HG03039 (cell line): ENCODE results near the gene AKT2.

Experiments used
- ATAC-seq: cut with Tn5 transposase; IDR thresholded peaks from one replicate; pipeline ENCODE4 v1.9.1; 2021; ENCODE audit warnings: mild to moderate bottlenecking, moderate library complexity; ENCODE audit not compliant: unreplicated experiment

The AKT2 gene

DNA sequence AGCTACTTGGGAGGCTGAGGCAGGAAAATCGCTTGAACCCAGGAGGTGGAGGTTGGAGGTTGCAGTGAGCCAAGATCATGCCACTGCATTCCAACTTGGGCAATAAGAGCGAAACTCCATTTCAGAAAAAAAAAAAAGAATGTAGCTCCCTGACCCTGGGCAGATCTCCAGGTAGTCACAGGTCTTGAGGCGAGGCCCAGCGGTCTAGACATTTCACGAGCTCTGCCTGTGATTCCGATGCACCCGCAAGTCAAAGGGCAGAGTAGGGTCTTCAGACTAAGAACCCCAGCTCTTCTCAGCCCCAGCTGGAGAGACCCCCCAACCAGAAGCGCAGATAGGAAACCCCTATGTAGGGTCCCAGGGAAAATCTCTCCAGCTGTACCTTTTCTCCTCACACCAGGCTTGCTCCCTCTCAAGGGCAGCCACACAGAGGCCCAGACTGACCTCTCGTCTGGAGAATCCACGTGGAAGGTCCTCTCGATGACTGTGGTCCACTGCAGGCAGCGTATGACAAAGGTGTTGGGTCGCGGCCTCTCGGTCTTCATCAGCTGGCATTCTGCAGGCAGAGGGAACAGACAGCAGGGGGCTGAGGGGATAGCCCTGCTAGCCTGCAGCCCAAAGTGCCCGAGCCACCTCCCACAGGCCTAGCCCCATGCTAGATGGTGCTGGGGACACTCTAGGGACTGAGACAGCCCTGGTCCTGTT, 30.3 kb downstream of the AKT2 start:
- no peak for ATAC-seq

DNA sequence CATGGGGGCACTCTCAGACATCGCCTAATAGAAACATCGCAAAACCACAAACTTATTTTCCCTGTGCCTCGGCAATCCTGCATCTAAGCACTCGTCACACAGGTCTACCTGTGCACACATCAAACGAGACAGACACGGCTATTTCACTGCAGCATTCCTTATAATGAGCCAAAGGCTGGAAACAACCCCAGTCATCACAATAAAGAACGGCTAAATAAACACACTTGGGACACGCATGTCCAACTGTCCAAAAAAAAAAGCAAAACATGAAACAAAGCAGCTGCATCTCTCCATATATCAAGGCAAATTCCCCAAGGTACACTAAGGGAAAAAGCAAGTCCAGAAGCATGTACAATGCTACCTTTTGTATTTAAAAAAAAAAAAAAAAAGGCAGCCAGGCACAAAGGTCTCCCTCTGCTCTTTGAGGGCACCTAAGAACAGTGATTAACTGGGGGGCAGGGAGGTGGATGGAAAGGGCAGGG, 31.5 kb downstream of the AKT2 start:
- ATAC-seq = no peak

DNA sequence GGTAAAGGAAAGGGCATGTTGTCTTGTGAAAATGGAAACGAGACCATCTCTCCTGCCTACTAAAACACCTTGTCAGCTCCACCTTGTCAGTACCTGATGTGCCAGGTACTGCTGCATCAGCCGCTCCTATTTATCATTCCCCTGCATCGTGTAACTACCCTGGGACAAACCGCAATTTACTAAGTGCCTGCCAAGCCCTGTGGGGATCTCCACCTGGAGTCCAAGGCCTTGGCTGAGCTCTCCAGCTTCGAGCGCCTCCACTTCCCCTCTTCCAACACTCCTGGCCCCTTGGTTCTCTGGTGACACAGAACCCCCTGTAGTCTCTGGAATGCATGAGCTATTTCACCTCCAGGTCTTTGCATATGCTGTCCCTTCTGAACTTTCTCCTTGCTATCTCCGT, 32.8 kb downstream of the AKT2 start:
- no peak for ATAC-seq

DNA sequence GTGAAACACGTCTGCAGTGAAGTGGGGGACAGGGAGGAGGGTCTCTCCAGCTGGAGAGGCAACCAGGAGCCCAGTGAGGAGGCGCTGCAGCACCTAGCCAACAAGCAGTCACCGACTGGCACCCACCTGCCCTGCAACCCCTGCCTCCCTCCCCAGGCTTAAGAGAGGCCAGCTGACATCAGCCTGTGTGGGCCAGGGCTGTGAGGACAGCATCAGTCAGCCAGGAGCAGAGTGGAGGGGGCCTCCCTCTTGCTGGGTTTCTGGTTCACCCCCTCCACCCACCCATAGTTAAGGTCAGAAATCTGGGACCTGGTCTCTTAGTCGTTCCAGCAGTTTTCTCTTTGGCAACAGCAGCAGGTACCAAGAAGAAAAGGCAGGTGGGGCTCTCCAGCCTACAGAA, 33.2 kb downstream of the AKT2 start:
- no peak for ATAC-seq

DNA sequence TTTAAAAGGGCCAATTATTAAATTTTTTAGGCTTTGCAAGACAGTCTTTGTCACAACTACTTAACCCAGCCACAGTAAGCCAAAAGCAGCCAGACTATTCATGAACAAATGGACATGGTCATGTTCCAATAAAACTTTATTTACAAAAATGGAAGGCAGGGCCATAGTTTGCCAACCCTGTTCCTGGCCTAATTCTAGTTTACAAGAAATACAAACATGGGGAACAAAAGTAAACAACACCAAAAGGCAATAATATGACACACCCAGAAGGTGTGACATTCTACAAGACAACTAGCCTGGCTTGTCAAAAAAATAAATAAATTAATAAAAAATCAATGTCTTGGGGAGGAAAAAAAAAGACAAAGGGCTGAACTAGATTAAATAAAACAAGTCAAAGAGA, 33.9 kb downstream of the AKT2 start:
- ATAC-seq = no peak

DNA sequence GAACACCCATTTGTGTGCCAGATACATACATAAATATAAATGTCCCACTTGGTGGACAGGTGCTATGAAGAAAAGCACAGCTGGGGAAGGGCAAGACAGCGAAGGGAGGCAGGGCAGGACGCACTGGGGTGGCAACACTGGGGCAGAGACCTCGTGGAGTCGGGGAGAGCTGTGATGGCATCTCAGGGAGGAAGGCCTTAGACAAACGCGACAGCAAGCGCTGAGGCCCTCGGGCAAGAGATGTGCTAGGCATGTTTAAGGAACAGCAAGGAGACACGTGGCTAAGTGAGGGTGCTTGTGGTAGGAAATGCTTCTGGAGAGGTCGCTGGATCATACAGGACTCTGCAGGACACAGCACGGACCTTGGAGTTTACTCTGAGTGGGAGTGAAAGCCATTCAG, 35.4 kb downstream of the AKT2 start:
- no peak for ATAC-seq

DNA sequence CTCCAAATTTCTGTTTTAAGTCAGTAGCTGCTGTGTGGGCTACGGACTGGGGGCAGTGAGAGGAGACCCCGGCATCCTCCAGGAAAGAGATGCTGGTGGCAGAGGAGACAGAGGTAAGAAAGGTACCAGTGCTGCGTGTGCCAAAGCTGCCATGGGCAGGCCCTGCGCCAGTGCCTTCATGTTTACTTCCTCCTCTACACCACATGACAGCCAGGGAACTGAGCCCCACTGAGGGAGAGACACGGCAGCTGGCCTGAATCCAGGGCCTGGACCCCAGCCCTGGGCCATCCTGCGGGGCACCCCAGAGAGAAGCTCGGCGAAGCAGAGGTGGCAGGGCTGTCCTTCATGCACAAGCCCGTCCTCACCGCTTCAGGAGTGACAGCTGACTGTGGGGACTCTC, 35.9 kb downstream of the AKT2 start:
- ATAC-seq = no peak

DNA sequence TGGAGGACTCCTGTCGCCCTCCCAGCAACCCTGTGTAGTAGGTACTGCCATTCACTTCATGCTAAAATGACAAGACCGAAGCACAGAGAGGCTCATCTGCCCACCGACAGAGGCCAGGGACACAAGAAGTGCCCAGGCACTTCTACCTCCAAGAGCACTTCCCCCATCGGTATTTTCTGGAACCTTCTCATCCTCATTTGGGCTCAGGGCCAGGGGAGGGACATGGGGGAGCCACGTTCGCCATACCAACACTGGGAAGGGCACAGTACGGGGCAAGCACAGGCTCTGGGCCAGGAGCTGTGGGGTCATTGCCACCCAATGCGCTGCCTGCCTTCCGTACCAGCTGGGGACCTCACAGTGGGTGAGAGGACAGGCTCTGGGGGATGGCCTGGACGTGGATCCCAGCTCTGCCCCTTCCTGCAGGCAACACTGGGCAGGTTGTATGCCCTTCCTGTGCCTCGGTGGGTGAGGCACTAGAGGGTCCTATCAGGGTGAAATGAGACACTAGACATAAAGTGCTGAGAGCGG, 37.3 kb downstream of the AKT2 start:
- ATAC-seq = no peak

DNA sequence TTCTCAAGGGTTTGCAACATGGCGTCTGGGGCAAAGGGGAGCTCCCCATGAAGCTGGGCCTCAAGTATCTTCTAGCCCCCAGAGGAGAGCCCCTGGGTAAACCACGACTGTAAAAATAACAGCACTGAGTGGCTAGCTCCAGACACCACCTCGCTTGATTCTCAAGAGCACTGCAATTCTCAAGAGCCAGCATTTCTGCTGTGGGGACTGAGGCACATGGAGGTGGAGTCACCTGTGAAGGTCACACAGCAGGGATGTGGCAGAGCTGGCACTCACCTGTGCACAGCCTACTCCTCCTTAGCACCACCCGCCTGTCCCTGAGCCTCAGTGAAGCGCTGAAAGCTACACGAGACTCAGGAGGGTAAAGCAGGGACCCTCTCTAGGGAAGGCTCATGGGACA, 38.0 kb downstream of the AKT2 start:
- ATAC-seq = no peak

DNA sequence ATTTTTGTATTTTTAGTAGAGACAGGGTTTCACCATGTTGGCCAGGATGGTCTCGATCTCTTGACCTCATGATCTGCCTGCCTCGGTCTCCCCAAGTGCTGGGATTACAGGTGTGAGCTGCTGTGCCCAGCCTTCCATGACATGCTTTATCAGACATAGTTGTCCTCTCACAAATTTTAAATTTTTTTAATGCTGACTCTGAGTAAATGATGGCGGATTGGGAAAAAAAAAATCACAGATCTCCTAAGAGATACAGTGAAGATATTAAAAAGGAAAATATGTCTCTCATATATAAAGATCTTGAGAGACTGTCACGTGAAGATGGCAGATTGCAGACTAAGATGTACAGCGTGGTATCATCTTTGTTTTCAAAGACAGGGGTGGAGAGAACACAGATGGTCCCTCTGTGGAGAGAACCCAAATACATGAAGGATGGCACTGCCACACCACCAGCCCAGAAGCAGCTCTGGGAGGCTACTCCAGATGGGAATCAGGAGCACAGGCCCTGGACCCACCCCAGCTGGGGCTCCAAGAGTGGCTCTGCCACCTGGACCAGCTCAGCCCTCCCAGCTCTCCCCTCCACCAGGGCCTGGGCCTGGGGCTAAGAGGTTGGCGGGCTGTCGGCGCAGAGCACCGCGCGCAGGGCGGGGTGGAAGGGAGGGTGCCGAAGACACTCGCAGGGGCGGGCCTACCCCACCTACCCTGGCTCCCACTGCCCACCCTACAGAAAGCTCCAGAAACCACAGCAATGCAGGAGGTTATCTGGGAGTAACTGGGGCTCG, 38.7 kb downstream of the AKT2 start:
- ATAC-seq = no peak

DNA sequence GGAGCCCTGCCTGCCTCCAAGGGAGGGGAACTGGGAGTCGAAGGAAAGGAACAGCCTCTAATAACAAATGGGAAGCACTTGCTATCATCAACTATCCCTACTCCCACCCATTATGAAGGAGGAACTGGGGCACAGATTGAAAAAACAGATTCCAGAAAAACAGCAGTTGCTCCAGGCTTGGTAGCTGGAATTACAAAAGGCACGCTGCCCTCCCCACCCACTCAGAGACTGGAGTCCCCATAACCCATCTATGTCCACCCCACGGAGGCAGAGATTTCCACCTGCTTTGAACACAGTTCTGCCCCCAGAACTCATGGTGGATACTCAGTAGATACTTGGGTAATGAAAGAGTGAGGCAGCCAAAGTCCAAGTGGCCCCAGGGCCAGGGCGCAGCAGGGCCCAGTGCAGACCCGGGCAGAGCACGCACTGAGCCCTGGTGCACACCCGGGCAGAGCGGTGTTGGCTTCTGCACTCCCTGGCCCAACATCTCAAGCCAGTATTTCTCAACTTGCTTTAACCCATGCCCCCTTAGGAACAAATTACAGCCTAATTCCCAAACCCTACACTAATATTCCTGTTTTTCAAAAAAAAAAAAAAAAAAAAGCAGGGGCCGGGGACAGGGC, 39.5 kb downstream of the AKT2 start:
- no peak for ATAC-seq

DNA sequence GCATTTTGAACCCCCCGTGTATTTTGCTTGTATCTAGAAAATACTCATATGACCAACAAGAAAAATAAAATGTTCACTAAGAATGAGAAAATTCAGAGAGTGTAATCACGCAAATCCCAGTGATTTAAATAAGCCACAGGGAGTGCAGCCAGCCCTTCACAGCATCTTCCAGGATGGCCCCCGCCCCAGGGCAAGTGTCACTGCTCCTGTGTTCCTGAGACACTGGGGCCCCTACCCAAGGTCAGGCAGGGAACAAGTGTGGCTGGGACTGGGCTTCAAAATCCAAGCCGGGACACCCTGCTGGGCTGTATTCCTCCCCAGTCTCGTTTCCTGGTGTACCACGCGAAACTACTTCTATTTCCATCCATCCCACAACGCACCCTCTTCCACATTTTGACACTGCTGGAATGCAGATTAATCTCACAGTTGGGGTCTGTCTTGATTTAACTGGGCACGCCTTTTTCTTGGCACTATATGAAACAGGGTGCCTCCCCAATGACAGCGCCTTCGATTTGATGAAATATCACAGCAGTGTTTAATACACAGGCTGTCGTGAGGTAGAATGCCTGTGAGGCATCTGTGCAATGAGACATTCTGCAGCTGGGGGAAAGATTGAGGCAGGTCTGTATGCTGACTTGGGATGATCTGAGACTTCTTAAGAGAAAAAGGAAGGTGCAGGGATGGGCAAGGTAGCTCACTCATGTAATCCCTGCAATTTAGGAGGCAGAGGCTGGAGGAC, 40.4 kb downstream of the AKT2 start:
- no peak for ATAC-seq

DNA sequence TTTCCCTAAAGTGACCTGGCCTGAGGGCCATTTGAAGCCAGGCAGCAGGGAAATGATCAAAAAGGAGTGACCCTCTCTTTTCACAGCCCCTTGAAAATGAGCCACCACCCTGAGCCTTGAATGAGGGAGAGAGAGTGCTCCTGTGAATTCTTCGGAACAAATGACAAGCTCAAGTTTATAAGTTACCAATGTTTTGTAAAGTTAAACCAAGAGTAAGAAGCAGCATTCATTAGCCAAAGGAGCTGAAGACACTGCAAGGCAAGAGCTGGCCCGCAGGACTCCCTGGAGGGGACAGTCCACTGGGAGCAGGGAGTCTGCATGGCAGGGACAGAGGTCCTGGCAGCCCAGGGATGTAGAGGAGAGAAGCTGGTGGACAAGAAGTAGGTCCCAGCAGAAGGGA, 42.0 kb downstream of the AKT2 start:
- no peak for ATAC-seq

DNA sequence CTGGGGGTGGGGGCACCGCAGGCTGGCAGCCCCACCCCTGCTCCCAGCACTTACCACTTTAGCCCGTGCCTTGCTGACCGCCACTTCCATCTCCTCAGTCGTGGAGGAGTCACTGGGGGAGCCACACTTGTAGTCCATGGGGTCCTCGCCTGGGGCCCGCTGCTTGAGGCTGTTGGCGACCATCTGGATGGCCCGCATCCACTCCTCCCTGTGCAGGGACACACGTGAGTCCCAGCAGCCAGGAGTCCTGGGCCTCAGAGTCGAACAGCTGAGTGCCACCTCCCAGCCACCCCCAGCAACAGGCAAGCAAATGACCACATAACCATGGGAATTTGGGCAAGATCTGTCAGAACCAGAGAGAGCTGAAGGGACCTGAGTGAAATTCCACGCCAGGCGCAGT, 42.7 kb downstream of the AKT2 start:
- no peak for ATAC-seq

DNA sequence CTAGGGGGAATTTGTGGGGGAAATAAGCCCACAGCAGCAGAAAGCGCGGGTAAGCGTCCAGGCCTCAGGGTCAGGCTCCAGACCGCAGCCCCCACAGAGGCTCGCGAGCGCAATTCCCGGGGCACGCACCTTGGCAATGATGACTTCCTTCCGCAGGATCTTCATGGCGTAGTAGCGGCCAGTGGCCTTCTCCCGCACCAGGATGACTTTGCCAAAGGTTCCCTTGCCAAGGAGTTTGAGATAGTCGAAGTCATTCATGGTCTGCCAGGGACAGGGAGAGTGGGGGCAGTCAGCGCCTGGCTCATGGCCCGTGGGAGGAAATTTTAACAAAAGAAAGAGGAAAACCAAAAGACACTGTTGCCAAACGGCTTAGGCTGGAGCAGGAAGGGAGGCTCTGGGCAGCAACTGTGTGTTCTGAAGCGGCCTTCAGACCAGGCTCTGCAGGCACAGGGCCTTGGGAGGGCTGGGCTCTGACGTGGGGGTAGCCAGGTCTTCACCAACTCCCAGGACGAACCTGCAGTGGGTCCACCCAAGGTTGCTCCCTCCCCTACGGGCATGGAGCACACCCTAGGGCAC, 43.2 kb downstream of the AKT2 start:
- no peak for ATAC-seq

DNA sequence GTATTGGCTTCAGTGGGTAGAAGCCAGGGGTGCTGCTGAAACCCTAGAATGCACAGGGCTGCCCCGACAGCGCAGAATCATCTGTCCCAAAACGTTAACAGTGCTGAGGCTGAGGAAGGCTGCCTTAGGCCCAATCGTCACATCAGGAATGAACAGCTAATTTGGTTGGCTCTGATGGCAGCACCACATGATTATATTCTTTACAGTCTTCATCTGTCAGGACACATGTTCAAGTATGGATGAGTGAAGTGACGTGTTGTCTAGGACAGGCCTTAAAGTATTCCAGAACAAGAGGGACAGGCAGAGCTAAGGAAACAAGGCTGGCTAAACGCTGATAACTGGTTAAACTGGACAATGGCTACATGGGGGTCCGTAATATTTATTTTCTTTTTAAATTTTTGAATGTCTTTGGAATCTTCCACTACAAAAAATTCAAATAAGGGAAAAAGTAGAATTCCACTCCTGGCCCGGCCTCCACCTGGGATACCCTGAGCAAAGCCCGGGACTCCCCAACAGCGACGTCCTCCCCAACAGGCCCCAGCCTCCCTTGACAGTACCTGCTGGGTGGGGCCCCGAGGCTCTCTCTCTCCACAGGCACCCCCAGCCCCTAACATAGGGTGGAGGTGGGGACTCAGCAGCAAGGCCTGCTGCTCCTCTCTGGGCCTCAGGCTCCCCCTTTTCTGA, 43.9 kb downstream of the AKT2 start:
- ATAC-seq = no peak

DNA sequence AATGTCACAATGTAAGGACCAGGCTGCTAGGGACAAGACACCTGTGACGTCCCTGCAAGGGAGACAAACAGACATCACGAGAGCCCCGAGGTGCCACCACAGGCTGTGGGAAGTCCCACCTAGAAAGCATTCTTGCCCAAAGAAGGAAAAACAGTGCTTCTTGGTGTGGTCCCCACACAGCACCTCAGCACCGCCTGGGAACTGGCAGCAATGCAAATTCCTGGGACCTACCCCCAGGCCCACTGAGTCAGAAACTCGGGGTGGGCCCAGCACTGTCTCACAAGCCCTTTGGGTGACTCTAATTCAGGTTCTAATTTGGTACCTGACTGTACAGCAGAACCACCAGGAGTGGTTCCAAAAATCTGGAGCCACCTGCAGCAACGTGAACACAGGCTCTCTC, 44.8 kb downstream of the AKT2 start:
- ATAC-seq = no peak

DNA sequence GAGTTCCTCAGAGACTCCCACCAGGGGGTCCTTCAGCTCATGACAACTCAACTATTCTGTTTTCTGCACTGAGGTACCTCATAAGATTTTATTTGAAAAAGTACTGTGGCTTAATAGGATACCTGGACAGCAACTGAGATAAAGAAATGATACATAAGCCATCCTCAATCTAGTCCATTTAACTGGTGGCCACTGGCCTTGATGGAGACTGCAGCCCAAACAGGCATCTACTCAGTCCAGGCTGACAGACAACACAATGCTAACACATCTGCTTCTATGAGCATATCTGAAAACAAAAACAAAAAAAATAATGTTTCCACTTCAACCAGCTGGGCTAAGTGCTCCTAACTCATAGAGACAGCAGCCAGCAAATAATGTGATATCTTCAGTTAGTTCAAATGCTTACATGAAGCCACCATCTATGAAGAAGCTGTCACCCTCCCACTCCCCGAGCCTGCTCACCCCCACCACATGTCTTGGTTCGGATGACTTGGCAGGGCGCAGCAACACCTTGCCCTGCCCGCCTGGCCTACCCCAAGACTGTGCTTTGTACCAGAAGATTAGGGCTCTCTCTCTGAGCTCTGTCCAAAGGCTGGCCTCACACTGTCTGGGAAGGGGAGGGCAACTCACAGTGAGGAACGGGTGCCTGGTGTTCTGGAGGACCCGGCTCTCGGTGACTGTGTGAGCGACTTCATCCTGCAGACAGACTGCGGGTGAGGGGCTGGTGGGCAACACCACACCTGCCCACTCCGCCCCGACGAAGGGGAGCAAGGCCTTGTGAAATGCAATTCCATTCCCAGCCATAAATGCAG, 45.5 kb downstream of the AKT2 start:
- no peak for ATAC-seq

DNA sequence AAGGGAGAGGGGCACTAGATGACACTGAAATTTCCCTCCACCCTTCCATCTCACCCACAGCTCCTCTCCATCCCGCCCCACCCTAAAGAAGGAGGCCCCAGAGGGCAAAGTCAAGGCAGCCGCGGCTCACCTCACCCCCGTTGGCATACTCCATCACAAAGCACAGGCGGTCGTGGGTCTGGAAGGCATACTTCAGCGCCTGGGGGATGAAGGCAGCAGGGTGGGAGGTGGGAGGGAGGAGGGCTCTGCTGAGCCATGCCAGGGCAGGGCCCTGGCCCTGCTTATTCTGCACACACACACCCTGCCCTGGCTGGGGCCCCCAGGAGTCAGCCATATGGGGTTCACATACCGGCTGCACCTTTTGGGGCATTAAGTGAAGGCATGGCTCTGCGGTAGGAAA, 46.4 kb downstream of the AKT2 start:
- ATAC-seq = no peak
